Ramos (cell line): ENCODE results near the gene ABHD15.

Source experiments
- in situ Hi-C: fragments of 300-500 bp; cut with MboI; formaldehyde crosslinking; loops from one replicate; pipeline ENCODE4 v1.14.3; 2022; ENCODE audit warnings: low sequenced_read_pairs; ENCODE audit not compliant: unreplicated experiment

Gene ABHD15

DNA sequence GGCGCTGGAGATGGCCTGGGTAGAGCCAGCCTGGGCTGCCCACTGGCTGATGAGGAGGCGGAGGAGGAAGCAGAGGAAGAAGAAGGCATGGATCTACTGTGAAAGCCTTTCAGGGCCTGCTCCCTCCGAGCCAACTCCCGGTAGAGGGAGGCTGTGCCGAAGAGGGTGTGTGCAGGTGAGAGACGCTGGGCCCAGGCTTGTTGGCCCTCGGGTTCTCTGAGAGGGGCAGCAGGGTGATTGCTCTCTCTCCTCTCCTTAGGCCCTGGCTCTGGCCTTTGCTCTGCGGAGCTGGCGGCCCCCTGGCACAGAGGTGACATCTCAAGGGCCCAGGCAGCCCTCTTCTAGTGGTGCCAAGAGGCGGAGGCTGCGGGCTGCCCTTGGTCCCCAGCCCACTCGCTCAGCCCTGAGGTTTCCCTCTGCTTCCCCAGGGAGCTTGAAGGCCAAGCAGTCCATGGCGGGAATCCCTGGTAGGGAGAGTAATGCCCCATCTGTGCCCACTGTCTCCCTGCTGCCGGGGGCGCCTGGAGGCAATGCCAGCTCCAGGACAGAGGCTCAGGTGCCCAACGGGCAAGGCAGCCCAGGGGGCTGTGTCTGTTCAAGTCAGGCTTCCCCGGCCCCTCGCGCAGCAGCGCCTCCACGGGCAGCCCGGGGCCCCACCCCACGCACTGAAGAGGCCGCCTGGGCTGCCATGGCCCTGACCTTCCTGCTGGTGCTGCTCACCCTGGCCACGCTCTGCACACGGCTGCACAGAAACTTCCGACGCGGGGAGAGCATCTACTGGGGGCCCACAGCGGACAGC lies 5.2 kb upstream of the ABHD15 start:
- in situ Hi-C loops, result loop anchor here (10.0 to 25.0 kb wide), 2 partner anchors 213 to 835 kb away; partner anchors contain the start of genes NEK8, TLCD1 and TRAF4

- in situ Hi-C loops, result loop anchor here (10.0 to 25.0 kb wide), 2 partner anchors 213 to 834 kb away; partner anchors contain the start of genes NEK8, TLCD1 and TRAF4
Measured at GRCh38 chr17:29571486-29571882, 4.6 kb upstream of the ABHD15 start.

- in situ Hi-C loops, result loop anchor here (10.0 to 25.0 kb wide), 2 partner anchors 214 to 833 kb away; partner anchors contain the start of genes NEK8, TLCD1 and TRAF4
Measured at GRCh38 chr17:29570521-29570920, 3.7 kb upstream of the ABHD15 start.

DNA sequence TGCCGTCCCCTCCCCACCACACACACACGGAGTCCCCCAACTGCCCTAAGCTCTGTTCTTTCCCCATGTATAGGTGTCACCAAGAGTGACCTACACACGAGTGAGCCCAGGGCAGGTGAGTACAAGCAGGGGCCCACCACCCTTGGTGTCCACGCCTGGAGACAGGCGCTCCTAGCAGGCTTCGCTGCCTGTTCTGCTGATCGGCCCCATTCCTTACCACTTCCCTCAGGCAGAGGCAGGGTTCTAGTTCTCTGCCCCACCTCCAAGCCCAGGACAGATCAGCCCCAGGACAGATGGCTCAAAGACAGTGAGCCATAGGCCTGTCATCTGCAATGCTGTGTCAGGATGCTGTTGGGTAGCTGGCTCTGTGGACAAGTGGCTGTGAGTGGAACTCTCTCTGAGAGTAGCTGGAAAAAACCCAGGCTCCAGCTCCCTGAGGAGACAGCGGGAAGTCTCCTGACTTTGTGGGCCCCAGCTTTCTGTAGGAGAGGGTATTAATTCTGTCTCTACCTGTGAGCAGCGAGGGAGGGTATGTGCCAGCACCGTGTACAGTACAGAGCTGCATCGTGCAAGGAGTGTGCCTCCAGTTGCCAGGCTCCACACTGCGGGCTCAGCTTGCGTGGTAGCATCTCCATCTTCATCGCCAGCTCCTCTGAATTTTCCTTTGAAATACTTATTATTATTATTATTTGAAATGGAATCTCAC lies 2.6 kb upstream of the ABHD15 start:
- in situ Hi-C loops, result loop anchor here (25.0 kb wide), 1 partner anchor 832 kb away; the partner anchor contains the start of genes NEK8, TLCD1 and TRAF4

GRCh38 chr17:29568331-29569244 lies 1.8 kb upstream of the ABHD15 start, which contains the start of gene TP53I13:
TSS of gene TP53I13 (plus strand) at chr17:29568701. CDS start at chr17:29568759, 58 bp downstream.
- in situ Hi-C loops, result loop anchor here (25.0 kb wide), 1 partner anchor 831 kb away; the partner anchor contains the start of genes NEK8, TLCD1 and TRAF4

GRCh38 chr17:29567554-29568330 lies 905 bp upstream of the ABHD15 start:
- in situ Hi-C loops, result loop anchor here (25.0 kb wide), 1 partner anchor 830 kb away; the partner anchor contains the start of genes NEK8, TLCD1 and TRAF4

GRCh38 chr17:29567304-29567553 lies 392 bp upstream of the ABHD15 start:
- in situ Hi-C loops, result loop anchor here (25.0 kb wide), 1 partner anchor 830 kb away; the partner anchor contains the start of genes NEK8, TLCD1 and TRAF4

DNA sequence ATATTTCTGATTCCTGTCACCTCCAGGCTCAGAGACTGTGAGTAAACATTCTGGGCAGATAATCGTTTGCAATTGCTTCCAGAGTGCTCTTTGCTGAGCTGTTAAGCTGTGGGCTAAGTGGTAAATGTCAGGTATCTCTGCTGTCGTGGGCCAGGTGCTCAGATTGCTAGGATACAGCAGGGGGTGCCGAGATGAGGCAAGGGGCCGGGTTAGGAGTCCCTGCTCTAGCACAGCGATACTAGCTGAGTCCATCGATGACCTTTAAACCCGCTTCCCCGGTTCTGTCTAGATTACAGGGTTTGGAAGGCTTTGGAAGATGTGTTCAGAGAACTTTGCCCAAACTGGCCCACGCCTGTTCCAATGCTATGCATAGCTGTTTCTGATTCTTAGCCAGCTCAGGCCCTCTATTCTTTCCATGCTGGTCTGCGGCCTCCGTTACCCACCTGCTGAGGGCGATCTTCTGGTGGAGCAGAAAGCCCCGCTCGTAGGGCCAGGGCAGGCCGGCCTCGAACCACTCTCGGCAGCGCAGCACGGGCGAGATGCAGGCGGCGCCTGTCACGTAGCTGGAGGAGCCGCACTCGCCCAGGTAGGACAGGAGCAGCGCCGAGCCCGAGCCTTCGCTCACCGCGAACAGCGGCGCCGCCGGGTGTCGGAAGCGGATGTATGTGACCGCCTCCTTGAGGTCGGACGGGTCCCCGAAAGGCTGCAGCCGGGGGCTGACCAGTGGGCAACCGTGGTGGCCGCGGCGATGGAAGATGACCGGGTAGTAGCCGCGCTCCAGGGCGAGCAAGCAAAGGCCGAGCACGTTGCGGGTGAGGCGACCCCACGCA lies 979 bp downstream of the ABHD15 start:
- in situ Hi-C loops, result loop anchor here (25.0 kb wide), 1 partner anchor 829 kb away; the partner anchor contains the start of genes NEK8, TLCD1 and TRAF4

- in situ Hi-C loops, result loop anchor here (25.0 kb wide), 1 partner anchor 827 kb away; the partner anchor contains the start of genes NEK8, TLCD1 and TRAF4
Measured at GRCh38 chr17:29563816-29564215, 3.0 kb downstream of the ABHD15 start.

DNA sequence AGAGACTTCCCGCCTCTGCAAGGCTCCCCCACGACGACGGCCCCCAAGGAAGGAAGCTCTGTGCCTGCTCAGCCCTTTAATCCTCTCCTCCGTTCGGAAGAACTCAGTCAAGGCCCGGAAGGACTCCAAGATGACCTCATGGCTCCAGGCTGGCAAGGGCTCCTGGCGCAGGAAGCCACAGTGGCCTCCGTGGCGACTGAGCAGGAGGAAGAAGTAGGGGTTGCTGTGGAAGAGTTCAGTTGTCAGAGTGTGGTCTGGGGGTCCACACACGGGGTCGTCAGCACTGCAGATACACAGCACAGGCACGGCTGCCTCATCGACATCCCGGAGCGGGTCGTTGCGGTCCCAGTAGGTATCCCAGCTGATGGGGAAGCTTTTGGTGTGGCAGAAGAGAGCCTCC lies 4.2 kb downstream of the ABHD15 start:
- in situ Hi-C loops, result loop anchor here (25.0 kb wide), 1 partner anchor 825 kb away; the partner anchor contains the start of genes NEK8, TLCD1 and TRAF4

GRCh38 chr17:29561554-29562517 lies 5.0 kb downstream of the ABHD15 start:
- in situ Hi-C loops, result loop anchor here (25.0 kb wide), 1 partner anchor 825 kb away; the partner anchor contains the start of genes NEK8, TLCD1 and TRAF4

DNA sequence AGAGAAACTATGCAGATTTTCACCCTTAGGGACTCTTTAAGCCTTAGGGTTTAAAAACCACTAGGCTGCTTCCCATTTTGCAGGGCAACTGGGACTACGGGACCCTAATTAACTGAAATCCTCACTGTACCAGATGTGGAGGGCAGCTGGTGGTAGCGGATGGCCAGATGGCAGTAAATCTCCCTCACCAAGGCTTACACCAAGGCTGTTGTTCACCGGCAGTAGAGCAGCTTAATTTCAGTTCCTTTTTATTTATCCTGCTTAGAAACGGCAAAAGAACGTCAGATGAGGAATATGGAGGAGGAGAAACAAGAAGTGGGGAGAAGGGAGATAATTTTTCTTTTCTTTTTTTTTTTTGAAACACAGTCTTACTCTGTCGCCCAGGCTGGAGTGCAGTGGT lies 6.5 kb downstream of the ABHD15 start:
- in situ Hi-C loops, result loop anchor here (25.0 kb wide), 1 partner anchor 823 kb away; the partner anchor contains the start of genes NEK8, TLCD1 and TRAF4

GRCh38 chr17:29559640-29560039 lies 7.2 kb downstream of the ABHD15 start:
- in situ Hi-C loops, result loop anchor here (25.0 kb wide), 1 partner anchor 822 kb away; the partner anchor contains the start of genes NEK8, TLCD1 and TRAF4

GRCh38 chr17:29558139-29558538 lies 8.7 kb downstream of the ABHD15 start:
- in situ Hi-C loops, result loop anchor here (25.0 kb wide), 1 partner anchor 821 kb away; the partner anchor contains the start of genes NEK8, TLCD1 and TRAF4

- in situ Hi-C loops, result loop anchor here (25.0 kb wide), 1 partner anchor 820 kb away; the partner anchor contains the start of genes NEK8, TLCD1 and TRAF4
Measured at GRCh38 chr17:29557739-29558116, 9.1 kb downstream of the ABHD15 start.

- in situ Hi-C loops, result loop anchor here (25.0 kb wide), 1 partner anchor 820 kb away; the partner anchor contains the start of genes NEK8, TLCD1 and TRAF4
Measured at GRCh38 chr17:29557085-29557738, 9.6 kb downstream of the ABHD15 start.
